Stimulated activated CD4-positive, alpha-beta T cell treated with anti-CD3 and anti-CD28 coated beads, Interleukin-12 subunit alpha, Interleukin-12 subunit beta, amount 100 ng/mL, for 4 hours (primary cell): ENCODE data around the gene ZBTB5.
"Not testable (repeated sequence)": the region's sequence is repeated elsewhere in the genome, so short reads cannot be mapped to it uniquely, and the experiment has no call there.

Experiments
- DNase-seq: peaks from one replicate; pipeline ENCODE4 v3.0.0-alpha.2; 2020

ZBTB5 gene

GRCh38 chr9:37446401-37446800 is 18.8 kb downstream of the ZBTB5 start:
- no peak for DNase-seq

- DNase-seq, result no peak
Measured at GRCh38 chr9:37445832-37446231, 19.4 kb downstream of the ZBTB5 start.

DNA sequence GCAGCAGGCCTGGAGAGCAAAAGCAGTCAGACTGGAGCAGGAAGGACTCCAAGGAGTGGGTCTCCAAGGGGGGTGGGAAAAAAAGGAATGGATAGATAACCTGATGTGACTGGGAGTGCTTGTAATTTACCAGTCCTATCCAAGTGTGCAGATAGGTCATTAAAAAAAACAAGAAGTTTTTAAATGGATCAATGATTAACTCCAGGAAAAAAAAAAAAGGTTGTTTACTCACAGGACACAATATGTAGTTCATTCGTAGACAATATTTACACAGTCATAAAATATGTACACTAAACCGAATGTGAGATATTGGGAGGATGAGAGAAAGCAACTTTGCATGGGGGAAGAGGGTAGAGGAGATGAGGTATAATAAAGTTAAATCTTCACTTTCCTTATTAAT is 20.4 kb downstream of the ZBTB5 start:
- no peak for DNase-seq

DNA sequence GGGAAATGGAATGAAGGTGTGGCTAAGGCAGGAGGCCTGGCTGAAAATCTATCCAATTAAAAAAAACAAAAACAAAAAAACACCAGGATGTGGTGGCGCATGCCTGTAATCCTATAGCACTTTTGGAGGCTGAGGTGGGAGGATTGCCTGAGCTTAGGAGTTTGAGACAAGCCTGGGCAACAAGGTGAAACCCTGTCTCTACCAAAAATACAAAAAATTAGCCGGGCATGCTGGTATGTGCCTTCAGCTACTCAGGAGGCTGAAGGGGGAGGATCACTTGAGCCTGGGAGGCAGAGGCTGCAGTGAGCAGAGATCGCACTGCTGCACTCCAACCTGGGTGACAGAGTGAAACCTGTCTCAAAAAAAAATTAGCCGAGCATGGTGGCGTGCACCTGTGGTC is 21.7 kb downstream of the ZBTB5 start:
- no peak for DNase-seq

GRCh38 chr9:37442556-37442955 is 22.7 kb downstream of the ZBTB5 start:
- DNase-seq, result no peak

GRCh38 chr9:37441776-37442370 is 23.4 kb downstream of the ZBTB5 start:
- no peak for DNase-seq

- DNase-seq, result no peak
Measured at GRCh38 chr9:37438359-37438758, 26.9 kb downstream of the ZBTB5 start.

- DNase-seq, result no peak
Measured at GRCh38 chr9:37437621-37438020, 27.6 kb downstream of the ZBTB5 start.

DNA sequence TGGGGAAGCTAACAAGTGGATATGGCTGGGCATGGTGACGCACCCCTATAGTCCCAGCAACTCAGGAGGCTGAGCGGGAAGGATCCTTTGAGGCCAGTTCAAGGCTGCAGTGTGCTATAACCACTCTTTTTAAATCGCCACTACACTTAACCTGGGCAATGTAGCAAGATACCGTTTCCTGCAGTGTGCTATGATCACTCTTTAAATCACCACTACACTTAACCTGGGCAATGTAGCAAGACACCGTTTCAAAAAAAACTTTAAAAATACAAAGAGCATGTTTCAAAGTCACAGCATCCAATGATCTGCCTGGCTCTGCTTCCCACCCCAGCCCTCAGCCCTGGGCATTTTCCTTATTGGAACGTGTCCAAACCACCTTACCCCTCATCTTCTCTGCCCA is 28.2 kb downstream of the ZBTB5 start:
- no peak for DNase-seq

DNA sequence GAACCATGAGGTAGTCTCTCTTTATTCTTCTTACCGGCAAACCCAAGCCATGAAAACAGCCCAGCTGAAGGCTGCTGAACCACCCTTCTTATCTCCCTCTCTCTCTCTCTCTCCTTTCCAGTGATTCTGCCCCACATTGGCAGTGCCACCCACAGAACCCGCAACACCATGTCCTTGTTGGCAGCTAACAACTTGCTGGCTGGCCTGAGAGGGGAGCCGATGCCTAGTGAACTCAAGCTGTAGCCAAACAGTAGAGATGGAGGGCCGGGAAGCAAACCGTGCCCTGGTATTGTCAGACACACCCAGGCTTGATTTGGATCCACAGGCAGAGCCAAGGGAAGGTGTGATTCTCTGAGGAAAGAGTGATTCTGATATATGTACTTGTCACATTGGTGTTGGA is 28.7 kb downstream of the ZBTB5 start:
- DNase-seq, result no peak

- no peak for DNase-seq
Measured at GRCh38 chr9:37433867-37434371, 31.3 kb downstream of the ZBTB5 start.

DNA sequence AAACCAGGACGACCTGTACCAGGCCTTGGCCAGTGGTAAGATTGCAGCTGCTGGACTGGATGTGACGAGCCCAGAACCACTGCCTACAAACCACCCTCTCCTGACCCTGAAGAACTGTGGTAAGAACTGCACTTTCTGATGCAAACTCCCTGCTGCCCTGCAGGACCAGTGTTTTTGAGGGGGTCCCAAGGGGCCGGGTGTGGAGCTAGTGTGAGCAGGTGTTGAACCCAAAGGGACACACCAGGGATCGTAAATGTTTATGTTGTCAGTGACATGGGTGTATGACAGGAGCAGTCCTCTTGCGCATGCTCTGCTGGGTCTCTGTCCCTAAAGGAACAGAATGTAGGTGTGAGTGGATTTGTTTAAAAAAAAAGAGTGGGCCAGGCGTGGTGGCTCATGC is 33.2 kb downstream of the ZBTB5 start:
- no peak for DNase-seq

DNA sequence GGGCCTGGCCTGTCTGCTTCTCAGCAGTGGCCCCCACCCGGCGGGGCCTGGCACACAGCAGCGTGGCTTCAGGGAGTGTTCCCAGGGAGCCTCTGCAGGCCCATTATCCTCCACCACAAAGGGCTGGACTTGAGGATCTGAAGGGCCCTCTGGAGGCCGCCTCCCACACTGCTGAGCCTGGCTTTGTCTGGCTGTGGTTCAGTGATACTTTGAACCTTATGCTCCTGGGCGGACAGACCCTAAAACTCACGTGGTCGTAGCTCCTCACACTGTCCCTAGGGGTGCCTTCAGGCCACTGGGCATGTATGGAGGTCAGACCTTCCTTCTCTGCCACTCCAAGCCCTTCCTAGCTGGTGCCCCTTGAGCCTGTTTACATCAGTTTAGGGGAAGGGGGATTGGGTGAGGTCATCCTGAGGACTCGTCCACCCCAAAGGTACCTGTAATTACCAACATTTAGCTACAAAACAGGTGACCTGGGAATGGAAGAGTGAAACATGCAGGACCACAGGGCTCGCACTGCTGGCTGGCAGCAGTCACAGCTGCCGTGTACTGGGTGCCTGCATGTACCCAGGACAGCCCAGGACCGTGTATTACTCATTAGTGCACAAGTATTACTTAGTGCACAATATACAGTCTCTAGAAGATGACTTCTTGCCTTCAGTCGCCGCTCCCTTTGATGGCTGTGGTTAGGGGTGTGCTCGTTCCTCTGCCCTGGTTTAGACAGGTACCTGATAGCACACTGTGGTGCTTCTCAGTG is 34.2 kb downstream of the ZBTB5 start:
- DNase-seq, result no peak

- DNase-seq, result no peak
Measured at GRCh38 chr9:37429441-37430285, 35.6 kb downstream of the ZBTB5 start.

GRCh38 chr9:37428345-37428744 is 36.9 kb downstream of the ZBTB5 start:
- no peak for DNase-seq

GRCh38 chr9:37426846-37427245 is 38.4 kb downstream of the ZBTB5 start:
- DNase-seq, result no peak

GRCh38 chr9:37426431-37426830 is 38.8 kb downstream of the ZBTB5 start:
- not testable (repeated sequence) for DNase-seq

DNA sequence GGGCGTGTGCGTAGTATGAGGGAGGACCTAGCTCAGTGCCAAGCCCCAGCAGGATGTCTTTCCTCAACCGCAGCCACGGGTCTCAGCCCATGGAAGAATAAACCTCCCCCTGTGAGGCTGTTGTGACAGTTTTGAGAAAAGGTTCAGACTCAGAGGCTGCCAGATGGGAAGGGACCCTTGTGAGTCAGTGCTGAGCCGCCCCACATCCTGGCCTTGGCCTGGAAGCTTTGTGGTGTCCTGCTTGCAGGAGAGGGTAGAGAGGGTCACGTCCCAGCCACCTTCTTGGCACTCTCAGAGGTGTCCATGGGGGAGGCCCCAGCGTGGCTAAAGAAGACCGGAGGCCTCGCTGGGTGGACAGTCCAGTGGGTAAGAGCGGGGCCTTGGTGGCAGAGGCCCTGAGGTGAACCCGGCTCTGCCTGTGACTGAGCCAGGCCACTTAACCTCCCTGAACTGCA is 39.9 kb downstream of the ZBTB5 start:
- DNase-seq, result no peak

GRCh38 chr9:37424686-37425297 is 40.5 kb downstream of the ZBTB5 start:
- DNase-seq, result no peak

- DNase-seq, result no peak
Measured at GRCh38 chr9:37424204-37424685, 41.0 kb downstream of the ZBTB5 start.

GRCh38 chr9:37423508-37423907 is 41.7 kb downstream of the ZBTB5 start:
- no peak for DNase-seq

- DNase-seq, result peak; percentile 91
Measured at GRCh38 chr9:37422289-37423104, 42.8 kb downstream of the ZBTB5 start, which contains the start of gene GRHPR. Gene GRHPR (plus strand): TSS chr9:37422696. CDS start chr9:37422751, 55 bp downstream.
